ES-I3 (cell line): ENCODE data around the gene TTC6.
A peak's percentile ranks its signal among the peaks of the same experiment; 100 is the strongest.

Experiments used
- H3K36me3 ChIP-seq: 2 replicates; pipeline ENCODE4 v1.6.1; 2013; ENCODE audit warnings: mild to moderate bottlenecking, low read length, control low read depth, moderate library complexity; ENCODE audit not compliant: insufficient read depth
- H3K4me1 ChIP-seq: 2 replicates; pipeline ENCODE4 v1.6.1; 2013; ENCODE audit warnings: mild to moderate bottlenecking, control low read depth, low read length; ENCODE audit not compliant: insufficient read depth
- H3K9ac ChIP-seq: 2 replicates; pipeline ENCODE4 v1.6.1; 2013; ENCODE audit warnings: low read depth, mild to moderate bottlenecking, low read length, moderate library complexity
- H3K9me3 ChIP-seq: 2 replicates; pipeline ENCODE4 v1.6.1; 2013; ENCODE audit warnings: mild to moderate bottlenecking, low read length, moderate library complexity; ENCODE audit not compliant: control insufficient read depth, insufficient read depth

TTC6 gene

DNA sequence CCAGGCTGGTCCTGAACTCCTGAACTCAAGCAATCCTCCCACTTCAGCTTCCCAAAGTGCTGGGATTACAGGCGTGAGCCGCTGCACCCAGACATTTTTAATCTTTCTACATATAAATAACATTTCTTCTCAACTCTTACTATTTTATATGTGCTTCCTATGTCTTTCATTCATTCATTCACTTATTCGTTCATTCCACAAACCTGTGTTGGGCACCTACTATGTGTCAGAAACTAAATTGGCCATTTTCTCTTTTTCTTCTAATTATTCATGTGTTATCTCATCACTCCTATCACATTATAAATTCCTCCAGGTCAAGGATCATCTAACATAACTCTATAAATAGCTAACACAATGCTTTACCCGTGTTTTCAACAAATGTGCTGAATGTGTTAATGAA is 24.0 kb upstream of the TTC6 start:
- Histone ChIP-seq H3K9ac (no peak overlapping the region), H3K4me1 (peaks cover 8% of the 10 kb centered on the region), H3K9me3 (no peaks in the 10 kb centered on the region), H3K36me3 (no peaks in the 10 kb centered on the region)

DNA sequence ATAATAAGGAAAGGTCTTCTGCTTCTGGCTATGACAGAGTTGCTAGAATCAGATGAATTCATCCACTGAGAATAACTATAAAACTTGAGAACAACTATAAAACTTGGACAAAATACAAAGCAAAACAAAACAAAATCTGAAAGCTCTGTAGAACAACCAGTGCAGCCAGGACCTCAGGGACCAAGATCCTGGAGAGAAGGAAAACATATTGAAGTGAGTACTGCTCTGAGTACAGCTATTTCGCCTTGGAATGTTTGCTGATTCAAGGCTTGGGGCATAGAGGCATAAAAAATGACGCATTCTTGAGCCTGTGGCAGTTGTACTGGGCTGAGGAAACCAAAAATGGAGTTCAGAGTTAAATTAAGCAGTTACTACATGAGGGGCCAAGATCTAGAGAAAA is 22.1 kb upstream of the TTC6 start:
- Histone ChIP-seq H3K9me3 (no peaks in the 10 kb centered on the region), H3K4me1 (no peaks in the 10 kb centered on the region), H3K9ac (no peak overlapping the region), H3K36me3 (no peaks in the 10 kb centered on the region)

DNA sequence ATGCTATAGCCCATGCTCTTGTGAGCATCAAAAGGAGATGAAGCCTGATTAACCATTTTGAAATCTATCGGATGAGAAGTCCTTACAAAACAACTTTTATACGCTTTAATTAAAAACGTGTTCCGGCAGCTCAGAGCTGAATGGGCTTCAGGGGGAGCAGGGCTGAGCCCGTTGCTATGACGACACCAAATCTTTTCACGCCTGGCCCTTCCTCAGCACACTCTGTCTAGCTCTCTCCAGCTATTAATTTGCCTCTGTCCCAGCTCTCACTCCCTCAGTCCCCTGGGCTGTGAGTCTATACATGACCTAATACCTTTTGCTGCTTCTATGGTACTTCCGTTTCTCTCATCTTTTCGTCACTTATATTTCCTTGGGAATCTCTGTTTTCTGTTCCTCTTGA is 16.2 kb upstream of the TTC6 start:
- Histone ChIP-seq H3K4me1 (no peaks in the 10 kb centered on the region; the same call in 1 of the 2 replicates), H3K9me3 (no peaks in the 10 kb centered on the region), H3K36me3 (no peaks in the 10 kb centered on the region), H3K9ac (no peak overlapping the region)

DNA sequence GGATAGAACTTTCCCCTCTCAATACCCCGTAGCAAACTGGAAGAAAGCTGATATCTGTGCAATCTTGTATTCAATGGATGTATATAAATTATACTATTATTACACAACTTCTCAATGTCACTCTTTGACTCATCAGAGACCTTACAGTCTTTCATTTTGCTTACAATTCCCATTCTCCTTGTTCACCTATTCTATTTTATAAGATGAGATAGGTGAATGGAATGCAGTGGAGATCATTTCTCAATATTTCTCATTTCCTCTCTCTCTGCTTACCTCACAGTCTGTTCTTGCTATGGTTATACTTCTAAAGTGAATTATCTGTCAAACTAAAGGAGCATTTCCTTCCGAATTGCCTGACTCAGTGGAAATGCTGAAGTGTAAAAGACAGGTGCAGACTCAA is 15.3 kb upstream of the TTC6 start:
- Histone ChIP-seq H3K9ac (no peak overlapping the region), H3K9me3 (no peaks in the 10 kb centered on the region), H3K4me1 (no peaks in the 10 kb centered on the region; the same call in 1 of the 2 replicates), H3K36me3 (no peaks in the 10 kb centered on the region)

DNA sequence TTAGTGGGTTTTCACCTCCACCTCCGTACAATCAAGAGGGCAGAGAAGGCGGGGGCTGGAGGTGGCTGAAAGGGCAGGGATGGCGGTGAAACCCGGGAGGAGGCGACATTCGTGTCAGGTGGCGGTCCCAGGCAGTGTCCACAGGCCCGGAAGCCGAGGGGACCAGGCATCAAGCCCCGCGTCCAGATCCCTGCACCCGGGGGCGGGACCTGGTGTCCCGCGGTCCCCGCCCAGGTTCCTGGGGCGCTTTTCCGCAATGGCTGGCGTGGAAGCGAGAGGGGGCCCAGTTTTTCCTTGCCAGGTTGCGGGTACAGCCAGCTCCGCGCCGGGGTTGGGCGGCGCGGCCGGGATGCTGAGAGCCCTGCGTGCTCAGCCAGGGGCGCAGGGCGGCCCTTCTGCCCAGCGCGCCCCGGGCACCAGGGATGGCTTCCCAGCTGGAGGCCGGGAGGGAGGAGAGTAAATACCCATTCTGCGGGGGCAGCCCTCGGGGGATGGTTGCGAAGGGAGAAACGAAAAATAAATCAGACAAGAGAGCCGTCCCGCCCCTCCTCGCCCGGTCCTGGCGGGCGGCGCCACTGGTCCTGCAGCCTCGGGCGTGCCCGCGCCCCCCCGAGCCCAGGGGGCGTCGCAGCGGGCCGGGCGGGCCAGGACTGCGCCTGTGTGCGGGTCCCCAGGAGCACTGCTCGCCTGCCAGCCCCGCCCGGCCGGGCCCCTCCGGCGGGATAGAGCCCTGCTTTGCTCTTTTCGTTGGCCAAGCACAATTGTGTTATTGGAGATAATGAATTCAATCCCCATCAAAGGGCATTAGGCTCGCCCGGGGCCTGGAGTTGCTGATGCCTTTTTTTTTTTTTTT is 11.8 kb upstream of the TTC6 start:
- H3K9ac ChIP-seq, result peak overlapping the region; percentile 40; the same call in 1 of the 2 replicates
- H3K36me3 ChIP-seq, result no peaks in the 10 kb centered on the region
- H3K9me3 ChIP-seq, result no peaks in the 10 kb centered on the region
- peaks cover 10% of the 10 kb centered on the region for H3K4me1 ChIP-seq

DNA sequence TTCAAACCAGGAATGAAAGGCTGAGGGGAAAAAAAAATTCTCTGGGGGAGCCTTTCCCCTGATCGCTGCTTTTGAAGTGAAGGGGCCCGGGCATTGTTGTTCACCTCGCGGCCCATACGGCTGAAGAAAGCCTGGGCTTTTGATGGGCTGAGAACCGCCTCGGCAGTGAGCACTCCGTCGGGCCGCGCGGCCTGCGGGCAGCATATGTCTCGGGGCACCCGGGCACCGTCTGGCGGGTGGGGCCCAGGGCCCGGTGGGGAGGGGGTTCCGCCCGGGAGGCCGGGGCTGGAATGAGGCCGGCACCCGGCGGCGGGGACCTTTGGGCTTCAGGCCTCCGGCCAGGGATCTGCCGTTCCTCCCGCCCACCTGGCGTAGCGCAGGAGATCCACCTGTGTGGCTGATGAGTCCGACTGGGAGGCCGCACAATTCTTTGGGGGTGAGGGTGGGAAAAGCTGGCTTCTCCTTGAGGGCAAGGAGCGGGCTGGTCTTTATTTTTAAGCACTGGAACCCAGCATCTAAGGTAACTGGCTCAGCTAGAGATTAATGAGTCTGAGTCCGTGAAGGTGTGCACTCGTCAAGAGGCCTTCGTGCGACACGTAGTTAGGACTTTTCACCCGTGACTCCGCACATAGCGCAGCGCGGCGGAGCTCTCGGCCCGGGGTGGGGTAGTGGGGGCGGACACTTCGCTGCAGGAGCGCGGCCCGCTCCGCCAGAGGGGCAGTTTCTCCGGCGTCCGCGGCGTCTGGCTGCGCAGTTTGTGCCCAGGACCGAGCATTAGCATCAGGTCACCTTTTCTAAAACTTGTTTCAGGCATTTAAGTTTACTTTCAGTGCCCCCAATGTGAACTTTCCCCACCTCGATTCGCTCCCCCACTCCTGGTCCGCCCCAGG is 11.0 kb upstream of the TTC6 start:
- H3K4me1 ChIP-seq, result peaks cover 10% of the 10 kb centered on the region
- no peaks in the 10 kb centered on the region for H3K36me3 ChIP-seq
- H3K9ac ChIP-seq, result peak overlapping the region; percentile 40; the same call in 1 of the 2 replicates
- H3K9me3 ChIP-seq, result no peaks in the 10 kb centered on the region

DNA sequence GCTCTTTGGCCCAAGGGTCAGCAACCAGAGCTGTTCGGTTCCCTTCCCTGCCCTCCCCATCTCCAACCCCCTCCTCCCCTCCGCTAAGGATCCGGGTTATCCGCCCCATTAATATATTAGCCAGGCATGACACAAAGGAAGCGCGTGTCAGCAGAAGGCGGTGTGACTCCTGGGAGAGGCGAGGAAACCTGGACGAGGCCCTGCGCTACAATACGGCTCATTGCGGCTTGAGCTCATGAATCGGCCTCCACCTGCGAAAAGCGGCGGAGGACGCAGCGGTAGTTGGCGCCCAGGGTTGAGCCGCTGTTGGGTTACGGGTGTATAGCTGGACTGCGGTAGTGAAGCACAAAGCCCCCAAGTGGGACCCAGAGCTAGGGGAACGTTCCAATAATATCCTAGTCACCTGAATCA is 10.3 kb upstream of the TTC6 start:
- peaks cover 10% of the 10 kb centered on the region for H3K4me1 ChIP-seq
- H3K9ac ChIP-seq, result peak overlapping the region; percentile 40; the same call in 1 of the 2 replicates
- H3K36me3 ChIP-seq, result no peaks in the 10 kb centered on the region
- no peaks in the 10 kb centered on the region for H3K9me3 ChIP-seq

DNA sequence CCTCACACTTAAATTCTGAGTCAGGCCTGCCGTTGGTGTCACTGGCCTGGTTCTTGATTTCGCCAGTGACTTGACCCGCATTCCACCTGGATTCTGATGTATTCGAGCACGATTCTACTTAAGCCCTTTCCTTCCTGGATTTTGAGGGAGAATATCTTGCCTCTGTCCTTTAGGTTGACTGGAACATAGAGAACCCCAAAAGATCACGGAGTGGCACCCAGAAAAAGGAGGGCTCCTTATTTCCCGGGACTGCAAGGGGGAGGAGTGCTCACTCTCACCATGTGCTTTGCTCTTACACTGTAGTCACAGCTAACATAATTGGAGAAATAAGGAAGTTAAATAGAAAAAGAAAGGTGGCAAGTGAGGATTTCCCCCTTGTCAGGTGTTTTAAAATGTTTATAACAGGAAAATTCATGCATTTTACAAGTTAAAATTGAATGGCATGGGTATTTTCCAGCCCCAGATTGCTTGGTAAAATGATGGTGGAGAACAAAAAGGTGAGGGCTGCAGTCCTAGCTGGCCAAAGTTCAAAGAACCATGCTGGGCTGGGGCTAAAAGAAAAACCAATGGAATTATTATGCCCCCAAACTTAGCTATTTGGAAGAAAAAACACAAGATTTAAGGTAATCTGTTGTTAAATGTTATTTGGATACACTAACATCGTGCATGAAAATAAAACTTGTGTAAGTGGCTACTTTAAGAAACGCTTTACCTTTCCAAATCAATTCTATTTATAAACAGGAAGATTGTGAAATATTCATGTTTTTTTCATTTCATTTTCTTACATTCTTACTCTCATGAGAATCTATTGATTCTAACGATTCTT is 9.2 kb upstream of the TTC6 start:
- Histone ChIP-seq H3K9me3 (no peaks in the 10 kb centered on the region), H3K36me3 (no peaks in the 10 kb centered on the region), H3K4me1 (peaks cover 10% of the 10 kb centered on the region), H3K9ac (no peak overlapping the region)

DNA sequence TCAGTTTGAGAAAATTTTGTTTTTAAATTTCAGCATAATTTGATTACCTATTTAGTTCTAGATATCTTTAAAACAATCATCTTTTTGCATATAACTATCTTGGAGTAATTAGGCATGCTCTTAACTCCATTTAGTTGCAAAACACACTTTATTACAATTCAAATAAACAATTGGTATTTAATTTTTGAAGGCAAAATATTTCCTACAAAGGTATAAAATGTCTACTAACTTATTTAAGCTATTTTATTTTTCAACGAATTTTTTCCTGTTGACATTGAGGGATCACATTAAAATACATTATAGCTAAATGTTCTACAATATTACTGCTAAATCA is 8.7 kb upstream of the TTC6 start:
- H3K4me1 ChIP-seq, result peaks cover 10% of the 10 kb centered on the region

DNA sequence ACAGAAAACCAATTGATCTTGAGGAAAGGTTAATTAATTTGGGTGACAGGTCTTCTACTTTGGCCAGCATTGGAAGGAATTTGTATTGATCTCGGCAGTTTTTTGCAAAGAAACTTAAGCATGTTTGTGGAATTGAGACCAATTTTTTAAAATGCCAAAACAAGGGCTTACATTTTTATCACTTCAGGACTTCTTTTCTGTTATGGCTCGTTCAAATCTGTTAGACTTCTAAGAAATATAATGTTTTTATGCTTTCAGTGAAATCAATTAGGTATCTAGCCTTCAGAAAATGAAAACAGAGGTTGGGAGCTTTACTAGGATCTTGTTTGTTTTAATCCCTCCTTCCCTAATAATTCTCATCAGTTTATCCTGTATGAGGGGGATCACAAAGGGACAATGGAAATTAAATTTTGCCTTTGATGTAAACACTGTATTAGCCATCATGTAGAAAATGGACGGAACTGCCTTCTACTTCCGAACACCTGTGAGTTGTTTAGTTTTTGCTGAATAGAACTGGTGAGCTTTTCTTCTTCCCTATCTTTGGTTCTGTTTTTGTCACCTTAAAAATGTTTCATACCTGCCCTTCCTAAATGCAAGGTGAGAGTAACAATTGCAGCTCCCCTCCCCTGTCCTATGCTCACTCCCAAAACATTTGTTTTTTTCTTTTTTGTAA is 8.2 kb upstream of the TTC6 start:
- Histone ChIP-seq H3K9me3 (no peaks in the 10 kb centered on the region), H3K9ac (peak overlapping the region; percentile 51; the same call in 1 of the 2 replicates), H3K4me1 (peaks cover 10% of the 10 kb centered on the region), H3K36me3 (no peaks in the 10 kb centered on the region)

More for the DNA sequence above, 8.7 kb upstream of the TTC6 start:
- H3K9ac ChIP-seq, result no peak overlapping the region
- no peaks in the 10 kb centered on the region for H3K36me3 ChIP-seq
- H3K9me3 ChIP-seq, result no peaks in the 10 kb centered on the region

DNA sequence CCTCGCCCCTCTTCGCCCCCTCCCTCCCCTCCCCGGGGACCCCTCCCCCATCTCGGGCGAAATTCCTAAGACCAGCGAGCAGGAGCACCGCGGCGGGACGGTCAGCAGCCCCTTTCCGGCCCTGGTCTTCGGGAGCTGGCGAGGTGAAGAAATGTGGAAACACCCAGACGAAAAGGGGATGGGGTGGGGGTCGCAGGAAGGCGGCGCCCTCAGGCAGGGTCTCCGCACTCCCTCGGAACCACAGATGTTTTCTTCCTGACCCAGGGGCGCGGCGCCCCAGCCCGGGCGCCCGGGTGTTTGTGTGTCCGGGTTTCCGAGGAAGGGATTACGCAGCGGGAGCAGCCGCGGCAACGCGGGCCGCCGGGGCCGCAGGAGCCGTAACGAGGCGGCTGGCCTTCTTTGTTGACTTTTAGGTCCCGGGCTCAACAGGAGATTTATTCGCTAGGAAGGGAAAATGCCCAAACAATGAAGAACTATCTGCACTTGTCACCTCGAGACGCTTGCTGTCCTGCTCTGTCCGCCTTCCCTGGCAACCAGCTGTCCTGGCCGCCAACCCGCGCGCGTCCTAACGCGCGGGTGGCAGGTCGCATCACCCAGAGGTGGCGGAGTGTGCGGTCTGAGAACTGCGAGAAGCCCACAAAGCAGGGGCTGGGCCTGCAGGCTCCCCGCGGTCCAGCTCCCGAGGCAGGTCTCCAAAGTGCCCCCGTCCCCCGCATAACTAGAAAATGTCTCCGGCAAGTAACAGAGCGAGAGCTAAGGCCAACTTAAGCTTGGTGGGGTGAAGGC is 7.4 kb upstream of the TTC6 start:
- peaks cover 10% of the 10 kb centered on the region for H3K4me1 ChIP-seq

DNA sequence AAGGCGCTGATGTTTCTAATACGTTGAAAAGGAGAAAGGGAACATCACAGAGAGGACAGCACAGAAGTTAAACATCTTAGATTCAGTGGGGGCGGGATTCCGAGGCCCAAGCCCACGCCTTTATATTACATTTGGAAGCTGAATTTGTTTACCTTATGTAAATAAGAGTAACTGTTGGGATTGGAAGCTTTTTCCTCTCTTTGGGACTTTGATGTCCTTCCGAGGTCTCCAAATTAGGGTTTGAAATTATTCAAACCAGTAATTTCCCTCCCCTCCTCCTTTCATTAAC is 6.8 kb upstream of the TTC6 start:
- Histone ChIP-seq H3K4me1 (peaks cover 10% of the 10 kb centered on the region), H3K9ac (peak overlapping the region; percentile 51; the same call in 1 of the 2 replicates), H3K9me3 (no peaks in the 10 kb centered on the region), H3K36me3 (no peaks in the 10 kb centered on the region)

More for the DNA sequence above, 7.4 kb upstream of the TTC6 start:
- Histone ChIP-seq H3K36me3 (no peaks in the 10 kb centered on the region), H3K9me3 (no peaks in the 10 kb centered on the region), H3K9ac (peak overlapping the region; percentile 51; the same call in 1 of the 2 replicates)
